Stimulated activated effector memory CD8-positive, alpha-beta T cell treated with anti-CD3 and anti-CD28 coated beads, Interleukin-12 subunit alpha, Interleukin-12 subunit beta, amount 100 ng/mL, for 72 hours (primary cell): ENCODE results near the gene PARP1.

Source experiments
- ATAC-seq: fragments of 150-1000 bp; cut with Tn5 transposase; 2 replicates; pipeline ENCODE4 v1.10.0; 2021
- DNase-seq, 2 donors: peaks; one replicate each; pipeline ENCODE4 v3.0.0; 2021 to 2022; ENCODE audit warnings: low spot score in 2 of 2
- H3K27ac Mint-ChIP-seq: one replicate; pipeline ENCODE4 v1.8.0; 2022; ENCODE audit warnings: mild to moderate bottlenecking, mixed read lengths
- H3K36me3 Mint-ChIP-seq: one replicate; pipeline ENCODE4 v1.8.0; 2022; ENCODE audit warnings: mild to moderate bottlenecking, mixed read lengths
- H3K4me1 Mint-ChIP-seq: one replicate; pipeline ENCODE4 v1.8.0; 2022; ENCODE audit warnings: mixed read lengths
- H3K4me3 Mint-ChIP-seq: one replicate; pipeline ENCODE4 v1.8.0; 2022; ENCODE audit warnings: mild to moderate bottlenecking, mixed read lengths
- H3K9me3 Mint-ChIP-seq: one replicate; pipeline ENCODE4 v1.8.0; 2022; ENCODE audit warnings: mixed read lengths

Gene PARP1

DNA sequence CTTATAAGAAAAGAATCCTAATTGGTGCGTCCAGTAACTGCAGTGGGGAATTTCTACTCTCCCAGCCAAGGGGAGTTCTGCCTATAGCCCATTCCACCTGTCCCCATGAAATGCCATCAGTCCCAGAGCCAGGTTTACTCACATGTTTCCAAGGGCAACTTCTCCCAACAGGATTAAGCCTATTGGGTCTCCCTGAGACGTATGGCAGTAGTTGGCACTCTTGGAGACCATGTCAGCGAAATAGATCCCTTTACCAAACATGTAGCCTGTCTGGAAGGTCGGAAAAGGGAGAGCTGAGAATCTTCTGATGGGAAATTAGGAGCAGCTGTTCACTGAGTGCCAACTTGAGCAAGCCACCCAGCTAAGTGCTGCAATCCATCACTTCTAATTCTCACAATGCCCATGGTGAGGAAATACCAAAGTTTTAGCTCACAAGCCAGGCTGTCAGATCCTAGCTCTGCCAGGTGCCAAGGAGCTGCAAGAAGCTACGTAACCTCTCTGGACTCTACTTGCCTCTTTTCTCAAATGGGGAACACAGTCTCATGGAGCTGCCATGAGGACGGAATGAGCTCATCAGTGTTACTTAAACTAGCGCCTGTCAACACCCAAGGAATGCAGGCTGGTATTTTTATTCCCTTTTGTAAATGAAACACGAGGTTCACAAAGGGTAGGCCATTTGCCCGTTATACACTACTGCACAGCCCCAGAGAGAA is 43.9 kb downstream of the PARP1 start:
- DNase-seq (no peak), ATAC-seq (no peak)
- H3K4me3 Mint-ChIP-seq: no peak overlapping the region
- H3K4me1 Mint-ChIP-seq: no peaks in the 10 kb centered on the region
- H3K27ac Mint-ChIP-seq: no peak overlapping the region
- peaks cover 100% of the 10 kb centered on the region for H3K36me3 Mint-ChIP-seq
- H3K9me3 Mint-ChIP-seq: no peaks in the 10 kb centered on the region

DNA sequence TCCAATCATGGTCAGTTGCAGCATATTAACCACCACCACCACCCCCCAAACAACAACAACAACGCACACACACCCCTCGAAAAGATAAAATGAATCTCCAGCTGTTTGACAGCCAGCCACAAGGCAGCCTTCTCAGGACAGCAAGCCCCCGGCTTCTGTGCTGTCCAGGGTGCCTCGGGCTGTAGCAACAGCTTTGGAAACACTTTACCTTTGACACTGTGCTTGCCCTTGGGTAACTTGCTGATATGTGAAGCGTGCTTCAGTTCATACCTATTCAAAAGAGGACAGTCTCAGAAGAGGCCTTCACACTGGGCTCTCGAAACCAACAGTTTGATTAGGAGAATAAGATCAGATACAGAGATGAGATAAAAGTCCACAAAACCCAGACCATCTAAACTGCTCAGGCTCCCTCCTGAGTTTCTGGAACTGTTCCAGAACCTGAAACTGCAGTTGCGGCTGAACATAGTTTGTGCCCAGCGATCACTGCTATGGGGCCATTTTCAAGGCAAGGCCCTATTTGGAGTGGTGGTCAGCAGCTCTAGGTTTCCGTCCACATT is 44.9 kb downstream of the PARP1 start:
- Mint-ChIP-seq H3K4me1 (no peaks in the 10 kb centered on the region), H3K36me3 (peaks cover 100% of the 10 kb centered on the region), H3K9me3 (no peaks in the 10 kb centered on the region), H3K27ac (no peak overlapping the region), H3K4me3 (no peak overlapping the region)
- no peak for ATAC-seq
- no peak for DNase-seq

DNA sequence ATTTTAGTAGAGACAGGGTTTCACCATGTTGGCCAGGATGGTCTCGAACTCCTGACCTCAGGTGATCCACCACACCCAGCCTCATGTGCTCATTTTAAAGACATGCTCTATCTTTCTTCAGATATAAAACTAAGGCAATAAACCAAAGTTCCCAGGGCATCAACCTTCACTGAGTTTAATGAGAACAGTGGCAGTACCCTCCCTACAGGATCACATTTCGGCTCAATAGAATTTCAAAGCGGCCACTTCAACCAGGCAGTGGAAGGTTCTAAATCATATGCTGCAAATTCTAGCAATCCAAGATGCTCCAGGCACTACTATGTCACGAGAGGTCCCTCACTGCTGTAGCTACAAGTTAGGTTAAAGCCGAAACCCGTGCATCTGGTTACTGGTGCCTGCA is 45.5 kb downstream of the PARP1 start:
- H3K9me3 Mint-ChIP-seq: no peaks in the 10 kb centered on the region
- no peak overlapping the region for H3K4me3 Mint-ChIP-seq
- no peak overlapping the region for H3K27ac Mint-ChIP-seq
- DNase-seq: no peak
- ATAC-seq: no peak
- H3K4me1 Mint-ChIP-seq: no peaks in the 10 kb centered on the region
- H3K36me3 Mint-ChIP-seq: peaks cover 100% of the 10 kb centered on the region

DNA sequence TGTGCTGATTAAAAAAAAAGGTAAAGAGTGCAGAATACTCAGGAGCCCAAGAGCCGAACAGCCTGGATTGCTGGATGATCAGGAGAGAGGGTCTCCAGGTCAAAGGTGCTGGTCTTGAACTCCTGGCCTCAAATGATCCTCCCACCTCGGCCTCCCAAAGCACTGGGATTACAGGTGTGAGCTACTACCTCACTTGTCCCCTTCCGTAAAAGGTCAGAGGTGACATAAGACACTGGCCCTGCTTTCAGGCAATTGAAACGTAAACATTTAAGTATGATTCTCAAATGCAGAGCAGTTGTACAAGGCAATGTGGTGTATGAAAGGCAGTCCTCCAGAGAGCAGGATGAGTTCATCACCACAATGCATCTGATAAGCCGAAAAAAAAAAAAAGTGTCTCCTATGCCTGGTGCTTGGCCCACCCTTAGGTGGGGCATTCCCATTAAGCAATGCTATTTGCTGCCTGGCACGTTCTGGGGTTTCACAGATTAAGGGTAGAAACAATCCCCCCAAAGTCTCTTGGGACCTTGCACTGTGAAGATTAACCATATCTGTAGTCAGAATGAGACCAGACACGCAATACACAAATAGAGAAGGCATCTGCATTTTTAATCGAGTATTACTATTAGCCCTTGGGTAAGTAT is 47.7 kb downstream of the PARP1 start:
- no peak overlapping the region for H3K4me3 Mint-ChIP-seq
- H3K9me3 Mint-ChIP-seq: no peaks in the 10 kb centered on the region
- H3K36me3 Mint-ChIP-seq: peaks cover 84% of the 10 kb centered on the region
- ATAC-seq (peak; percentile 56), DNase-seq (no peak)
- H3K27ac Mint-ChIP-seq: no peak overlapping the region
- no peaks in the 10 kb centered on the region for H3K4me1 Mint-ChIP-seq

DNA sequence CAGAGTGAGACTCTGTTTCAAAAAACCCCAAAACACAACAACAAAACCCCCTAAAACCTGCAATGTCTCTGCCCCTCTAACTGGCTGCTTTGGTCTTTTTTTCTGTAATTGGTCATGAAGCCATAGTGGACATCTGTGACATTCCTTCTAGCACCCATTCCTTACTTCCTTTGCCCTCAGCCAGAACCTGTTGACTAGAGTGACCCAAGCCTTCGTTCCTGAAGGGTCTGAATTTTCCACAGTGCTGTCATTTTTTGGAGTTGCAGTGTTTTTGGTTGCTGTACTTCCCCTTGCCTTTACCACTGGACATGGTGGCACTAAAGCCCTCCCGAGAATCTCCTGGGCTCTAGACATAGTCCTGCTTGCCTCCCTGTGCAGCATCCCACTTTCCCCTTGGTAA is 50.5 kb downstream of the PARP1 start:
- no peak overlapping the region for H3K27ac Mint-ChIP-seq
- no peaks in the 10 kb centered on the region for H3K9me3 Mint-ChIP-seq
- H3K4me1 Mint-ChIP-seq: no peaks in the 10 kb centered on the region
- ATAC-seq (no peak), DNase-seq (no peak)
- H3K4me3 Mint-ChIP-seq: no peak overlapping the region
- H3K36me3 Mint-ChIP-seq: peaks cover 56% of the 10 kb centered on the region

DNA sequence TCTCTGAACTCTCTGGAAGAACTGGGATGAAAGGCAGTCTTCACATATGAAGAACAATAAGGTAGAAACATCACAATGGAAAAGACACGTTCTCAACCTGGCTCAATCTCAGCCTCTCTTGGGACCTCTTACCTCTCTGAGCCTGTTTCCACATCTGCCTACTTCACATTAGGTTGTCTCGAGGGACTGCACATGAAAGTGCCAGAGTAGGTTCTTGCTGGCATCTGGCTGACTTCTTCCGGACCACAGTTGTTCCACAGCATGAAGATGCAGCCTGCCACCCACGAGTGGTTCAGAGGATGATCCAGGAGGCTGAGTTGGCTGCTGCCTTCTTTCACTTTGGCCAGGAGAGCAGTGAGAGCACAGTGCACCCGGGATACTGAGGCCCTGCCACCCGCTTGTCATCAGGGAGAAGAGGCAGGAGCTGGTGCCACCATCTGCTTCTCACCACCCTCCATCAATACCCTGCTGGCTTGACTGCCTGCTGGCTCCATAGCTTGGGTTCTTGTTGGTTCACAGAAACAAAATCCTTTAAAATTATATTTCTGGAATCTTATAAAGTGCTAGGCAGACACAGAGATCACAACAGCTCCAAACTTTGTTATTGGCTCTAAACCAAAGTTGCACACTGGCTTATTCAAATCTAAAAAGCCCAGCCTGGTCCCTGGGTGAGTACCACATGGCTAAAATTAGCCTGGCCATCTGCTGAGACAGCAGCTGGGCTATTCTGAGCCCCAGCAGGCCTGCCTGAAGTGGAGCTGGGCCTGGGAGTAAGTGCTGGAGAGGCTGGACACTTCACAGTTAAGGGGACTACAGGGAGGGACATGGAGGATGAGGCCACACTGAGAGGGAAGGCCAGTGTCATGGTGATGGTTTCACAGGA is 52.0 kb downstream of the PARP1 start:
- H3K4me3 Mint-ChIP-seq: no peak overlapping the region
- peak overlapping the region; percentile 19 for H3K27ac Mint-ChIP-seq
- DNase-seq: no peak
- peaks cover 41% of the 10 kb centered on the region for H3K36me3 Mint-ChIP-seq
- ATAC-seq: peak; percentile 17
- no peaks in the 10 kb centered on the region for H3K4me1 Mint-ChIP-seq
- H3K9me3 Mint-ChIP-seq: no peaks in the 10 kb centered on the region

DNA sequence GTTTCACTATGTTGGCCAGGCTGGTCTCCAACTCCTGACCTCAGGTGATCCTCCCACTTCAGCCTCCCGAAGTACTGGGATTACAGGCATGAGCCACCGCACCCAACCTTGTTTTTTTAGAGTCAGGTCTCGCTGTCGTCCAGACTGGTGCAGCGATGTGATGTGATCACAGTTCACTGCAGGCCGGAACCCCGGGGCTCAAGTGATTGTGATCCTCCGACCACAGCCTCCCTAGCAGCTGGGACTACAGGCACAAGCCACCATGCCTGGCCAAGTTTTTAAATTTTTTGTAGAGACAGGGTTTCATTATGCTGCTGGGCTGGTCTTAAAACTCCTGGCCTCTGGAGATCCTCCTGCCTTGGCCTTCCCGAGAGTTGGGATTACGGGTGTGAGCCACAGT is 52.9 kb downstream of the PARP1 start:
- no peak for DNase-seq
- H3K27ac Mint-ChIP-seq: peak overlapping the region; percentile 19
- no peaks in the 10 kb centered on the region for H3K9me3 Mint-ChIP-seq
- ATAC-seq: no peak
- no peaks in the 10 kb centered on the region for H3K4me1 Mint-ChIP-seq
- peaks cover 32% of the 10 kb centered on the region for H3K36me3 Mint-ChIP-seq
- H3K4me3 Mint-ChIP-seq: no peak overlapping the region

DNA sequence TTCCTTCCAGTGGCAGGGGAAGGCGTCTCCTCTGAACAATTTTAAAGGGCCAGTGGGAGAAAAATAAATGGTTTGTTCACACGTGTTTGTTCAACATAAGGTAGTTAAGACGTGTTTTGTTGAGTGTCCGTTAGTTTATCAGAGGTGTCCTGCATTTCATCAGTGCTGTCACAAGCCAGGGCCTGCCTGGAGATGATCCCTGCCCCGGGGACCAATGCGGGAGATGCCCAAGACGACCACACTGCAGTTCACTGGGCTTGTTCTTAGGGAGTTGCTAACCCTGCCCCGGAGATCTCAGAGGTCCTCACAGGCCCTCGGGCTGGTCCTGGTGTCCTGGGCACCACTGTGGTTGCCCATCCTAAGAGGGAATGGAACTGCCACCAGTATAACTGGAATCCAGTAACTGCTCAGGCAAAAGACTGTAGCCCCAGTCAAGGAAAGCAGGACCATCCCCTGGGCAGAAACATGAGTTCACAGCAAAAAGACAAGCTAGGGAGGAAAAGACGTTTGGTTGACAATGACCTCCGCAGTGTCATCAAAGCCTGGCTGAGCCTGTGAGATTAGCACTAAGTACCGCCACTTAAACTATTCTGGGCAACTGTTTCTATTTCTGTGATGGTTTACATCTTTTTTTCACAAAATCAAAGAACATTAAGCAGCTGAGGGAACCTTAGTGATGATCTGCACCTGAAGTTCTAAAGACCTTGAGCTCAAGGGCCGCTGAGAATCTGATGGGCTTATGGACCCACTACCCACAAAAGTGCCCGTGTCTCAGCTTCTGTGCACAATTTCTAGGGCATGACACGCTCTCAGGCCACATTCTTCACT is 54.0 kb downstream of the PARP1 start:
- no peak overlapping the region for H3K27ac Mint-ChIP-seq
- H3K9me3 Mint-ChIP-seq: no peaks in the 10 kb centered on the region
- no peak for DNase-seq

DNA sequence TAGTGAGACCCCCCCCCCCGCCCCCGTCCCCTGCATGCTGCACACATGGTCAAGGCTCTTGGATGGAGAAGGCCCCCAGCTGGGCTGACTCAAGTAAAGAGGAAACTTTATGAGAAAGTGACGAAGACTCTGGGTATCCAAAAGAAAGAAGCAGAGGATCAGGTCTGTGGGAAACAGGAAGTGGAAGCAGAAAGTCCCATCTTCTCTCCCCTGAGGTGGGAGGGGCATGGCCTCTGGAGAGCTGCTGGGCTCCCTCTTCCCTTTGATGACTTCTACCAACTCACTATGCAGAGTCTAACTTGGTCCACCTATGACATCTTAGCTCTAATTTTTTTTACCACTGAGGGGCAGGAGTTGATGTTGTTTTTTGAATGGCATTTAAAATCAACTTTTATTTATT is 56.2 kb downstream of the PARP1 start:
- no peak overlapping the region for H3K27ac Mint-ChIP-seq

More for the DNA sequence above, 54.0 kb downstream of the PARP1 start:
- H3K36me3 Mint-ChIP-seq: peaks cover 21% of the 10 kb centered on the region
- ATAC-seq: no peak
- H3K4me1 Mint-ChIP-seq: no peaks in the 10 kb centered on the region
- H3K4me3 Mint-ChIP-seq: no peak overlapping the region

DNA sequence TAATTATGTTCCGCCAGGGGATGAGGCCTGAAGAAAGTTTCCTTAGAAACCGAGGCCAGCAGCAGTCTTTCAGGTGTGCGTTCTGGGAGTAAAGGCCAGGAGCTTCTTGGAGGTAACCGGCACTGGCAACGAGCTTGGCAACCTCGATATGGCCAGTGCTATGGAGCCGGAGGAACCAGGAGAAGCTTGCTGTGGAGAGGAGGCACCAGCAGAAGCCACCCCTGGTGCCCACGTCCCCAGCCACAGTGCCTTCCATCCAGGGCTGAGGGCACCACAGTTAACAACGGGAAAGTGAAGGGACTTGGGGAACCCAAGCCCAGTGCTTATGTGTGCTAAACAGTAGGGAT is 57.4 kb downstream of the PARP1 start:
- ATAC-seq: no peak
- Mint-ChIP-seq H3K36me3 (no peaks in the 10 kb centered on the region), H3K4me1 (no peaks in the 10 kb centered on the region), H3K27ac (peak overlapping the region; percentile 43), H3K9me3 (no peaks in the 10 kb centered on the region), H3K4me3 (no peak overlapping the region)
- DNase-seq: no peak

More for the DNA sequence above, 56.2 kb downstream of the PARP1 start:
- Mint-ChIP-seq H3K9me3 (no peaks in the 10 kb centered on the region), H3K4me1 (no peaks in the 10 kb centered on the region), H3K36me3 (no peaks in the 10 kb centered on the region), H3K4me3 (no peak overlapping the region)
- no peak for DNase-seq
- ATAC-seq: no peak

DNA sequence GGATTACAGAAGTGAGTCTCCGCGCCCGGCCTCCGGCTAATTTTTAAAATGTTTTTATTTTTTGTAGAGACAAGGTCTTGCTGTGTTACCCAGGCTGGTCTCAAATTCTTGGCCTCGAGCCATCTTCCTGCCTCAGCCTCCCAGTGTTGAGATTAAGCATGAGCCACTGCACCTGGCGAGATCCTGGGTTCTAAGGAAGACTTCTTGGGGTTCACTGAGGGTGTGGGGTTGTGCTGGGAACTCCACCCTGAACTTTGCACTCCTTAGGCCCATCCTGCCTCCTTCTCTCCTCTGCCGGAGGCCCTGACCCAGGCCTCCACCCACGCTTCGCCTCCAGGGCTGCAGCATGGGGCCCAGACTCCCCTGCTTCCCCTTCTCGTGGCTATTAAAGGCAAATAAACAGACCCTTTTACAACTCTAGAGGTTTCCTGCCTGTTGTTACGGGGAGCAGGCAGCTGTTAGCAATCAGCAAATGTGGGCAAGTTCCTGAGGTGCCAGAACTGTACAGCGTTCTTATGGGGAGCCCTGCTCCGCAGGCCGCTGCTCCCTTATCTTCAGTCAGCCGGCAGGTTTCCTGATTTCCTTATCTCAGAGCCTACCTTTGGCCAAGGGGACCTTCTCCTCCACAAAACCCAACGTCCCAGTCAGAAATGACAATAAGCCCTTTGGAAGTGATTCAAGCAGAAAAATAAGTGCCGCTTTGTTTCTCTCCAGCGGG is 57.9 kb downstream of the PARP1 start:
- no peak overlapping the region for H3K4me3 Mint-ChIP-seq
- H3K9me3 Mint-ChIP-seq: no peaks in the 10 kb centered on the region
- no peaks in the 10 kb centered on the region for H3K4me1 Mint-ChIP-seq
- DNase-seq: no peak
- no peak for ATAC-seq
- no peaks in the 10 kb centered on the region for H3K36me3 Mint-ChIP-seq
- H3K27ac Mint-ChIP-seq: peak overlapping the region; percentile 43

DNA sequence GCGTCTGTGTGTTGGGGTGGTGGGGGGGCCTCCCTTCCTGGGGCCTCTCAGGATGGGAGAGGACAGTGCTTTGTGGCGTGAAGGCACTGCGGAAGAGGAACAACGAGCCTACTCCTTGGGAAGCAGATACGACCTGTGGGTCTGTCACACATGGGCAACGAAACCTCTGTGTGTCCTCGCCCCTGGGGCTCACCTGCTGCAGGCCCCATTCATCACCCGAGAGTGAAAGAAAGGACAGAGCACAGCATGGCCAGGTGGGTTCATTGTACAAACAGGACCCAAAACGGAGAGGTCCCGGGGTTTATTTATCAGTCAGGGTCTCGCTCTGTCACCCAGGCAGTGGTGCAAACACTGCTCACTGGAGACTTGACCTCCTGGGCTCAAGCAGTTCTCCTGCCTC is 58.8 kb downstream of the PARP1 start:
- DNase-seq: no peak
- no peak for ATAC-seq
- Mint-ChIP-seq H3K4me1 (no peaks in the 10 kb centered on the region), H3K36me3 (no peaks in the 10 kb centered on the region), H3K4me3 (no peak overlapping the region), H3K9me3 (no peaks in the 10 kb centered on the region), H3K27ac (no peak overlapping the region)

DNA sequence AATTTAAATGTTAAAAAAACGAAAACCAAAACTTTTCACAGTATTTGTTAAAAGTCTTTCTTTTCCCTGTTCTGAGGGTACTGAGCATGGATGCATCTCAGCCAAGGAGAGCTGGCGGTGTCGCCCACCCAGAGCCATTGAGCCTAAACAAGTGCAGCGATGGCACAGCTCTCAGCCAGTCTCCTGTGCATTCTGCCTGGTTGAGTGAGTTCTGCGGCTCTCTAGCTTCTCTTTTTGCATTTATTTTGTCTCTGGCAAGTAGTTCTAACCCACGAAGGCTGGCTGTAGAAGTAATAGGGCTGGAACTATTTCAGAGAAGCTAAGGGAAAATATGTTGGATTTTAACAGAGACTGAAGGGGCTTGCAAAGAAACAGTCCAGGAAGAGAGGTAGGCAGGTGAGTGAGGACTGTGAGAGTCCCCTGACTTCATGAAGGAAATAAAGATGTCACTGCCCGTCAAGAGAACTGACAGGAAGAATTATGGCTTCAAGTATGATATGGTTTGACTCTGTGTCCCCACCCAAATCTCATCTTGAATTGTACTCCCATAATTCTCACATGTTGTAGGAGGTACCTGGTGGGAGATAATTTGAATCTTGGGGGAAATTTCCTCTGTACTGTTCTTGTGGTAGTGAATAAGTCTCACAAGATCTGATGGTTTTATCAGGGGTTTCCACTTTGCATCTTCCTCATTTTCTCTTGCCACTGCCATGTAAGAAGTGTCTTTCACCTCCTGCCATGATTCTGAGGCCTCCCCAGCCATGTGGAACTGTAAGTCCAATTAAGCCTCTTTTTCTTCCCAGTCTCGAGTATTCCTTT is 63.2 kb downstream of the PARP1 start:
- DNase-seq (no peak), ATAC-seq (no peak)
- H3K27ac Mint-ChIP-seq: no peak overlapping the region
- H3K4me1 Mint-ChIP-seq: no peaks in the 10 kb centered on the region
- no peak overlapping the region for H3K4me3 Mint-ChIP-seq
- no peaks in the 10 kb centered on the region for H3K36me3 Mint-ChIP-seq
- peaks cover 6% of the 10 kb centered on the region for H3K9me3 Mint-ChIP-seq

DNA sequence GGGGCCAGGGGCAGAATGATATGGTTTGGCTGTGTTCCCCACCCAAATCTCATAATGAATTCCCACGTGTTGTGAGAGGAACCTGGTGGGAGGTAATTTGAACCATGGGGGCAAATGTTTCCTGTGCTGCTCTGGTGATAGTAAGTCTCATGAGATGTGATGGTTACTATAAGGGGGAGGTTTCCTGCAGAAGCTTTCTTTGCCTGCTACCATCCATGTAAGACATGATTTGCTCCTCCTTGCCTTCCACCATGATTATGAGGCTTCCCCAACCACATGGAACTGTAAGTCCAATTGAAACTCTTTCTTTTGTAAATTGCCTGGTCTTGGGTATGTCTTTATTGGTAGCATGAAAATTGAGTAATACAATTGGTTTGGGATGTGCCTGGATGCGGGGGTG is 65.2 kb downstream of the PARP1 start:
- ATAC-seq: no peak
- no peak for DNase-seq
- H3K36me3 Mint-ChIP-seq: no peaks in the 10 kb centered on the region
- no peaks in the 10 kb centered on the region for H3K4me1 Mint-ChIP-seq
- H3K9me3 Mint-ChIP-seq: peaks cover 6% of the 10 kb centered on the region
- H3K27ac Mint-ChIP-seq: no peak overlapping the region
- H3K4me3 Mint-ChIP-seq: no peak overlapping the region
